ENCODE measurements around the gene BCR.

BCR gene

GRCh38 chr22:23178512-23179254, 1.6 kb upstream of the BCR start:
- peak; percentile 87 for DNase-seq

GRCh38 chr22:23179381-23180299, 669 bp upstream of the BCR start:
- DNase-seq = no peak

- peak; percentile 59 for DNase-seq
Measured at GRCh38 chr22:23180893-23181720, 798 bp downstream of the BCR start.

- no peak for DNase-seq
Measured at GRCh38 chr22:23181721-23182308, 1.5 kb downstream of the BCR start.

GRCh38 chr22:23182309-23183060, 2.2 kb downstream of the BCR start:
- peak; percentile 61 for DNase-seq

- DNase-seq = no peak
Measured at GRCh38 chr22:23183061-23183698, 2.9 kb downstream of the BCR start.

GRCh38 chr22:23184100-23184763, 3.9 kb downstream of the BCR start:
- DNase-seq = no peak

GRCh38 chr22:23184764-23185113, 4.4 kb downstream of the BCR start:
- DNase-seq = no peak

GRCh38 chr22:23187211-23187610, 6.9 kb downstream of the BCR start:
- no peak for DNase-seq

GRCh38 chr22:23187871-23188700, 7.8 kb downstream of the BCR start:
- DNase-seq = no peak

- no peak for DNase-seq
Measured at GRCh38 chr22:23190526-23190925, 10.2 kb downstream of the BCR start.

GRCh38 chr22:23192133-23192532, 11.8 kb downstream of the BCR start:
- DNase-seq = no peak

- no peak for DNase-seq
Measured at GRCh38 chr22:23192558-23192957, 12.2 kb downstream of the BCR start.

- DNase-seq = no peak
Measured at GRCh38 chr22:23193196-23193827, 13.0 kb downstream of the BCR start.

GRCh38 chr22:23193882-23194281, 13.6 kb downstream of the BCR start:
- DNase-seq = no peak

- no peak for DNase-seq
Measured at GRCh38 chr22:23196165-23196564, 15.9 kb downstream of the BCR start.

- DNase-seq = no peak
Measured at GRCh38 chr22:23197836-23198235, 17.5 kb downstream of the BCR start.

GRCh38 chr22:23199159-23199558, 18.9 kb downstream of the BCR start:
- no peak for DNase-seq

- DNase-seq = no peak
Measured at GRCh38 chr22:23200898-23201297, 20.6 kb downstream of the BCR start.

Measured in 8988T (cell line).